ENCODE results near the gene BTG1. TPM values are rescaled to one million over a fixed set of nuclear protein-coding genes. Genes with fewer than 3 reads are reported as not detected.

BTG1 gene
- total RNA-seq, 1 experiment from 2014 or later: 72.4 TPM

GRCh38 chr12:92144631-92145480 is 790 bp downstream of the BTG1 start:
- intact Hi-C loops (cut with micrococcal nuclease; ENCODE audit: unreplicated experiment): loop anchor here (1.0 to 10.0 kb wide), 11 partner anchors 65 to 762 kb away; no protein-coding TSS in a partner anchor
- no peaks in the 10 kb centered on the region for H3K9me3 ChIP-seq (ENCODE audit: insufficient read depth, low read depth)
- no peak for TF ChIP-seq CTCF (conservative IDR thresholded peaks at IDR 0.05)
- no peak for TF ChIP-seq EZH2 (IDR thresholded peaks at IDR 0.05; ENCODE audit: low read depth)
- peaks cover 25% of the 10 kb centered on the region for H3F3A ChIP-seq (ENCODE audit: insufficient read depth, low read depth)
- H3K27me3 ChIP-seq (ENCODE audit: insufficient read depth, low read depth): no peaks in the 10 kb centered on the region
- TSS peak; percentile 32 for BruUV-seq (replicated peaks)
- CTCF ChIA-PET: interaction anchor here (1.0 kb wide), 1 partner anchor 333 kb away, joined by 4 read pairs; no protein-coding TSS in a partner anchor
- H3K27ac ChIP-seq: peak overlapping the region; percentile 96
- H3K79me2 ChIP-seq (ENCODE audit: low read depth): peaks cover 57% of the 10 kb centered on the region
- peaks cover 52% of the 10 kb centered on the region for H3K4me1 ChIP-seq (replicated peaks; ENCODE audit: insufficient read depth)
- H2AFZ ChIP-seq: peak overlapping the region; percentile 72; the same call in 1 of the 2 replicates
- H3K4me2 ChIP-seq: peak overlapping the region; percentile 96
- POLR2A ChIA-PET (ENCODE audit: unreplicated experiment): interaction anchor here (0.5 to 1.3 kb wide), 18 partner anchors 8 to 1582 kb away, joined by 3 to 19 read pairs (median 4); no protein-coding TSS in a partner anchor
- peaks cover 38% of the 10 kb centered on the region for H4K20me1 ChIP-seq (ENCODE audit: insufficient read depth)
- peak; percentile 73 to 89 for DNase-seq
- peaks cover 43% of the 10 kb centered on the region for H3K36me3 ChIP-seq (ENCODE audit: low read depth)
- peak overlapping the region; percentile 72 for H3K4me3 ChIP-seq
- H3K9me2 ChIP-seq (ENCODE audit: insufficient read depth): no peaks in the 10 kb centered on the region

- peaks cover 66% of the 10 kb centered on the region for H3K79me2 ChIP-seq (ENCODE audit: low read depth)
- peaks cover 38% of the 10 kb centered on the region for H4K20me1 ChIP-seq (ENCODE audit: insufficient read depth)
- no peaks in the 10 kb centered on the region for H3K27me3 ChIP-seq (ENCODE audit: insufficient read depth, low read depth)
- peaks cover 25% of the 10 kb centered on the region for H3F3A ChIP-seq (ENCODE audit: insufficient read depth, low read depth)
- H3K9me2 ChIP-seq (ENCODE audit: insufficient read depth): no peaks in the 10 kb centered on the region
- H3K4me3 ChIP-seq: peak overlapping the region; percentile 72
- ChIA-PET CTCF (interaction anchor here (1.0 kb wide), 1 partner anchor 332 kb away, joined by 4 read pairs; no protein-coding TSS in a partner anchor), POLR2A (ENCODE audit: unreplicated experiment) (interaction anchor here (0.6 to 1.2 kb wide), 10 partner anchors 32 to 768 kb away, joined by 3 to 7 read pairs (median 4); no protein-coding TSS in a partner anchor)
- BruUV-seq (replicated peaks): no TSS peak
- TF ChIP-seq CTCF (conservative IDR thresholded peaks at IDR 0.05) (peak; percentile 66), EZH2 (IDR thresholded peaks at IDR 0.05; ENCODE audit: low read depth) (no peak)
- DNase-seq: peak; percentile 51 to 65
- H3K9me3 ChIP-seq (ENCODE audit: insufficient read depth, low read depth): no peaks in the 10 kb centered on the region
- intact Hi-C loops (cut with micrococcal nuclease; ENCODE audit: unreplicated experiment): loop anchor here (1.0 to 10.0 kb wide), 9 partner anchors 221 to 761 kb away; no protein-coding TSS in a partner anchor
- H2AFZ ChIP-seq: no peak overlapping the region
- H3K4me2 ChIP-seq: peak overlapping the region; percentile 96
- H3K4me1 ChIP-seq (replicated peaks; ENCODE audit: insufficient read depth): peaks cover 61% of the 10 kb centered on the region
- peaks cover 49% of the 10 kb centered on the region for H3K36me3 ChIP-seq (ENCODE audit: low read depth)
- H3K27ac ChIP-seq: peak overlapping the region; percentile 96
Observed at GRCh38 chr12:92143686-92144630, 1.7 kb downstream of the BTG1 start.

Measured in PC-9 (cell line).